Effector memory CD4-positive, alpha-beta T cell (primary cell): Measurements from ENCODE around the gene TUBA3C.
"Not testable (repeated sequence)": the region's sequence is repeated elsewhere in the genome, so short reads cannot be mapped to it uniquely, and the experiment has no call there.

Experiments
- DNase-seq, 3 donors: peaks; one replicate each; pipeline ENCODE4 v3.0.0-alpha.2; 2020
- H3K27ac ChIP-seq: 2 replicates; pipeline ENCODE4 v1.7.0; 2013; ENCODE audit warnings: mild to moderate bottlenecking, low read length, moderate library complexity; ENCODE audit not compliant: insufficient read depth, poor library complexity, severe bottlenecking
- H3K27me3 ChIP-seq: replicated peaks from 2 replicates; pipeline ENCODE4 v1.7.0; 2013; ENCODE audit warnings: mild to moderate bottlenecking, low read length; ENCODE audit not compliant: insufficient read depth, control insufficient read depth, poor library complexity, severe bottlenecking
- H3K36me3 ChIP-seq: 2 replicates; pipeline ENCODE4 v1.7.0; 2013; ENCODE audit warnings: mild to moderate bottlenecking, low read length, moderate library complexity; ENCODE audit not compliant: control insufficient read depth, insufficient read depth
- H3K4me1 ChIP-seq: 2 replicates; pipeline ENCODE4 v1.7.0; 2013; ENCODE audit warnings: low read length, mild to moderate bottlenecking; ENCODE audit not compliant: control insufficient read depth, insufficient read depth, poor library complexity, severe bottlenecking
- H3K4me3 ChIP-seq: 2 replicates; pipeline ENCODE4 v1.7.0; 2013; ENCODE audit warnings: low read length, low read depth, mild to moderate bottlenecking; ENCODE audit not compliant: insufficient read depth, poor library complexity, severe bottlenecking
- H3K9me3 ChIP-seq: 2 replicates; pipeline ENCODE4 v1.7.0; 2013; ENCODE audit warnings: mild to moderate bottlenecking, low read length, moderate library complexity; ENCODE audit not compliant: control insufficient read depth

The TUBA3C gene

DNA sequence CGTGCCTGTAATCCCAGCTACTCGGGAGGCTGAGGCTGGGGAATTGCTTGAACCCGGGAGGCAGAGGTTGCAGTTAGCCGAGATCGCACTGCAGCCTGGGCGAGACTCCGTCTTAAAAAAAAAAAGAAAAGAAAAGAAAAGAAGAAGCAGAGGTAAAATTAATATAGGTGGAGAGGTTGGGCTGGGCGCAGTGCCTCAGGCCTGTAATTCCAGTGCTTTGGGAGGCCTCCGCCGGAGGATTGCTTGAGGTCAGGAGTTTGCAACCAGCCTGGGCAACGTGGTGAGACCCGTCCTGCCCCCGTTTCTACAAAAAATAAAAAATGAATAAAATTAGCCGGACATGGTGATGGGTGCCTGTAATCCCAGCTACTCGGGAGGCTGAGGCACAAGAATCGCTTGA, 912 bp upstream of the TUBA3C start:
- Histone ChIP-seq H3K9me3 (no peaks in the 10 kb centered on the region), H3K4me1 (no peaks in the 10 kb centered on the region), H3K36me3 (no peaks in the 10 kb centered on the region), H3K4me3 (no peak overlapping the region), H3K27ac (no peak overlapping the region), H3K27me3 (no peaks in the 10 kb centered on the region)
- DNase-seq: no peak

DNA sequence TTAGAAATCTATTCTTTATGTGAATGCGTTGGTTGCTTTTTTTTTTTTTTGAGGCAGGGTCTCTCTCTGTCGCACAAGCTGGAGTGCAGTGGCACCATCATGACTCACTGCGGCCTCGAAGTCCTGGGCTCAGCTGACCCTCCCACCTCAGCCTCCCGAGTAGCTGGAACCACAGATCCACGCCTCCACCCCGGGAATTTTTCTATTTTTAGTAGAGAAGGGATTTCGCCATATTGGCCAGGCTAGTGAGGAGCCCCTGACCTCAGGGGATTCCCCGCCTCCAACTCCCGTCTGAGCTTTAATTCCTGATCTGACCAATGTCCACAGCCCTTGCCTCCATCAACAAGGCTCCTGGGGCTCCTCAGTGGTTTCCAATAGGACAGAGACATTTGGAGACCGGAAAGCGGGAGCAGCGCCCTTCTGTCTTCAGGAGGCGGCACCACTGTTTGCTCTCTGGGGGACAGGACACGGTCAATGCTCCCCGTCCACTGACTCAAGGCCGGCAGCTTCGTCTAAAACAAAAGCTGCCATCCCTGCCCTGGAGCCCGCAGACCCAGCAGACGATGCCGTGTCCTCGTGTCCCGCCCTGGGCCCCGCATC, 503 bp downstream of the TUBA3C start:
- Histone ChIP-seq H3K27me3 (no peaks in the 10 kb centered on the region), H3K27ac (no peak overlapping the region), H3K9me3 (no peaks in the 10 kb centered on the region), H3K4me3 (no peak overlapping the region), H3K36me3 (no peaks in the 10 kb centered on the region), H3K4me1 (no peaks in the 10 kb centered on the region)
- no peak for DNase-seq

DNA sequence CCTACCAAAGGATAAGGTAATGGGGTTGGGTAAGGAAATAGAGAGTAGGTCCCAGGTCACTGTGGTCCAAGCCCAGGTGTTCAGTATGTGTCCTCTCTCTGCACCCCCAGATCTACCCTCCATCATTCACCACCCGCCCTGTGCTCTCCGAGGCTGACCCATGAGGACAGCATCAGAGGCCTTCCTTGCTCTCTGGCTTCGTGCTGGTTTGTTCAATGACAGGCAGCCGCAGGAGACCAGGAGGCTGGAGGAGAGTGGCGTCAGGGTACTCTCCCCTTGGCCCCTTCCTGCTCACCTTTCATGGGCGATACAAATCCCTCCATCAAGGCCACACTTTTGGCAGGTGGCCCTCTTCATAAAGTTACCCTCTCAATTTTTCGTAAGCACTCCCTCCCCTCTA, 1.7 kb downstream of the TUBA3C start:
- no peak for DNase-seq
- no peaks in the 10 kb centered on the region for H3K27me3 ChIP-seq
- no peaks in the 10 kb centered on the region for H3K9me3 ChIP-seq
- no peak overlapping the region for H3K4me3 ChIP-seq
- H3K36me3 ChIP-seq: no peaks in the 10 kb centered on the region
- H3K4me1 ChIP-seq: no peaks in the 10 kb centered on the region
- no peak overlapping the region for H3K27ac ChIP-seq

DNA sequence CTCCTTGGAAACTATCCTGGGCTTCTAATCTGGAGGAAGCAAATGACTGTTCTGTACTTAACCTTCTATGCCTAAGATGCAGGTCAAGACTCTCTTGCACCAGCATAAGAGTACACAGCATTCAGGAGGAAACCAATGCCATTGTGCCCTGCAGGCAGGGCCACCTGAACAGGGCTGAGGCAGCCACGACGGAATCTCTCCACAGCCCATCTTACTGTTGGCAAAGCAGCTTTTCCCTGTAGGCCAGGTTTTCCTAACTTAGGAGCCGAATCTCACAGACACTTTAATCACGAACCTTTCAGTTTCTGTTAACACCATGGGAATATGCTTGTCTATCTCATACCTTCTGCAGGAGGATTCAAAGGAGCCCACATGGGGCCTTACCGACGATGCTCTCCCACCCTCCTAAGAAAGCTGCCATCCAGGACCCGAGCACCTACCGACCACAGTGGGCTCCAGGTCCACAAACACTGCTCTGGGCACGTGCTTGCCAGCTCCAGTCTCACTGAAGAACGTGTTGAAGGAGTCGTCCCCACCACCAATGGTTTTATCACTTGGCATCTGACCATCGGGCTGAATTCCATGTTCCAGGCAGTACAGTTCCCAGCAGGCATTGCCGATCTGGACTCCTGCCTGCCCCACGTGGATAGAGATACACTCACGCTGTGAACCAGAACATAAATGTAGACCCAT, 2.6 kb downstream of the TUBA3C start:
- Histone ChIP-seq H3K36me3 (no peaks in the 10 kb centered on the region), H3K4me3 (no peak overlapping the region), H3K27me3 (no peaks in the 10 kb centered on the region), H3K4me1 (no peaks in the 10 kb centered on the region), H3K27ac (no peak overlapping the region), H3K9me3 (no peaks in the 10 kb centered on the region)
- no peak for DNase-seq

DNA sequence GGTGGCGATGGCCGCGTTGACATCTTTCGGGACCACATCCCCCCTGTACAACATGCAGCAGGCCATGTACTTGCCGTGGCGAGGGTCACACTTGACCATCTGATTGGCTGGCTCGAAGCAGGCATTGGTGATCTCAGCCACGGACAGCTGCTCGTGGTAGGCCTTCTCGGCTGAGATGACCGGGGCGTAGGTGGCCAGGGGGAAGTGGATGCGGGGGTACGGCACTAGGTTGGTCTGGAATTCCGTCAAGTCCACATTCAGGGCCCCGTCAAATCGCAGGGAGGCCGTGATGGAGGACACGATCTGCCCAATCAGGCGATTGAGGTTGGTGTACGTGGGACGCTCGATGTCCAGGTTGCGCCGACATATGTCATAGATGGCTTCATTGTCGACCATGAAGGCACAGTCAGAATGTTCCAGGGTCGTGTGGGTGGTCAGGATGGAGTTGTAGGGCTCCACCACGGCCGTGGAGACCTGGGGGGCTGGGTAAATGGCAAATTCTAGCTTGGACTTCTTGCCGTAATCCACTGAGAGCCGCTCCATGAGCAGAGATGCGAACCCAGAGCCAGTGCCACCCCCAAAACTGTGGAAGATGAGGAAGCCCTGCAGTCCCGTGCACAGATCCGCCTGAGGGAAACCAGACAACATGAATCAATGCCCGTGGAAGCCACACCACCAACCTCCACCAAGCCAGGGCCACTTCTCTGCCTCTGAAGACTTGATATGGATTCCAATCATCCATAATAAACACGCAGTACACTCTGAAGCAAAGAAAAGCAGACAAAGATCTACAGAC, 4.4 kb downstream of the TUBA3C start:
- not testable (repeated sequence) for H3K36me3 ChIP-seq, H3K4me1 ChIP-seq, H3K9me3 ChIP-seq, H3K27ac ChIP-seq, DNase-seq, H3K4me3 ChIP-seq, H3K27me3 ChIP-seq

DNA sequence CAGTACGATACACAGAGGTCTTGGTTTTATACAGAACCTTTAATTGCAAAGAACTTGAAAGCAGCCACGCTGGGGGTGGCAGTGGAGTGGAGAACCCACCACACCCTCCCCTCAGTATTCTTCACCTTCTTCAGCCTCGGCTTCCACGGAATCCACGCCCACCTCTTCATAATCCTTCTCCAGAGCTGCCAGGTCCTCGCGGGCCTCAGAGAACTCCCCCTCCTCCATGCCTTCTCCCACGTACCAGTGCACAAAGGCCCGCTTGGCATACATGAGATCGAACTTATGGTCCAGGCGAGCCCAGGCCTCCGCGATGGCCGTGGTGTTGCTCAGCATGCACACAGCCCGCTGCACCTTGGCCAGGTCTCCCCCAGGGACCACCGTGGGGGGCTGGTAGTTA, 7.9 kb downstream of the TUBA3C start:
- no peak for DNase-seq
- H3K36me3 ChIP-seq: no peaks in the 10 kb centered on the region

DNA sequence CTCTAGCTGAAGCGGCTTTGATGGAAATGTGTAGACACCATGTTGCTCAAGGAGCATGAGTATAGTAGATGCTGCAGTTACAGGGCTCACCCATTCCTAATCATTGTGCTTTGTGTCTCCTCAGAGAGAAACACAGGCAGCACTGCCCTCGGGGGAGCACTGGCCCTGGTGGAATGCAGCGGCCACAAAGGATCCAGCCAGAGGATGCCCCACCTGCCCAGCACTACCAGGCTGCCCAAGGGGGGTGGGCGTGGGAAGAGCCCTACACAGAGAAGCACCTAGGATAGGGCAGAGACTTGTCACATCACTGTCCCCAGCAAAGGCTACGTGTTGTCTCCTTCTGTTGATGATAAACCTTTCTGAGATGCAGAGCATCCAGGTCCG, 9.0 kb downstream of the TUBA3C start:
- Histone ChIP-seq H3K27ac (no peak overlapping the region), H3K27me3 (no peaks in the 10 kb centered on the region), H3K4me1 (no peaks in the 10 kb centered on the region), H3K4me3 (no peak overlapping the region), H3K36me3 (no peaks in the 10 kb centered on the region), H3K9me3 (no peaks in the 10 kb centered on the region)
- DNase-seq: no peak

More for the DNA sequence above, 7.9 kb downstream of the TUBA3C start:
- H3K27ac ChIP-seq: no peak overlapping the region
- no peaks in the 10 kb centered on the region for H3K27me3 ChIP-seq
- no peak overlapping the region for H3K4me3 ChIP-seq
- no peaks in the 10 kb centered on the region for H3K4me1 ChIP-seq
- no peaks in the 10 kb centered on the region for H3K9me3 ChIP-seq

DNA sequence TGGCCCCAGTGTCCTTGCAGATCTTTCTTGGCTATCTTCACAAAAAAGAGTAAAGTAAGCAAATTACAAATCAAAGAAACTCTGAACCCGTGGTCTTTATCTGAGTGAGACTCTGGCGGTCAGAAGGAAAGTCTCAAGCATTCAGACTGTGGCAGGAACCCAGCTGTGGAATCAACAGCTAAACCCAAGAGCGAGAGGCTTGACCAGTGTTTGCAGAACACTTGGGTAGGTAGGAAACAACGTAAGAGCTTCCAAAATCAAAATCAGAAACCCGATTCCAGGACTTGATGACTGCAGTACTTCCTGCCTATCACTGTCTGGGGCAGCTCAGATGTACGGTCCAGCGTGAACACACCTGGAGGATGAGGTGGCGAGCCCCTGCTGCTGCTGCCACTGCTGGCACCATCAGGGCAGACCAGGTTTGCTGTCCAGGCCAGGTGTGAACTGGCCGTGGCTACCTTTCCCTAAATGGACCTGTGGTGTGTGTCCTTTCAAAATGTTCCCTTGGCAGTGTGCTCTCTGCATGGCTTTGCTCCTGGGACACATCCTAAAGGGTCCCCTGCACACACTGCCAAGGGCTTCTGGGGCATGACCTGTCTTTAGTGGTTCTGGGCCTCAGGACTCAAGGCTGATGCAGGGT, 9.5 kb downstream of the TUBA3C start:
- no peaks in the 10 kb centered on the region for H3K36me3 ChIP-seq
- no peaks in the 10 kb centered on the region for H3K9me3 ChIP-seq

DNA sequence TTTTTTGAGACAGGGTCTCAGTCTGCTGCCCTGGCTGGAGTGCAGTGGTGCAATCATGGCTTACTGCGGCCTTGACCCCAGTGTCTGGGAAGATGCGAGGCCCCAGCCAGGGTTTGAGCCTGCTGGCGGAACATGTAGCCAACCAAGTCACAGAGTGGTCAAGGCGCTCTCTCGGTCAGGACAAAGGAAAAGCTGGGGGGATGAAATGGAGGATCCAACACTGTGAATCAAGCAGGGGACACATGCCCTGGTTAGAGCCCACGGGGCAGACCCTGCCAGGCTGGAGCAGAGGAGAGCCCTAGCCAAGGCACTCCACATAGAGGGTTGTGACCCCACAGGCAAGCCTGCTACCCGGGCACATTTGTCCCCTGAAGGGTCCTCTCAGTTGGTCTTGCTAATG, 10.1 kb downstream of the TUBA3C start:
- H3K27ac ChIP-seq: no peak overlapping the region
- H3K4me1 ChIP-seq: no peaks in the 10 kb centered on the region
- H3K36me3 ChIP-seq: no peaks in the 10 kb centered on the region
- H3K9me3 ChIP-seq: no peaks in the 10 kb centered on the region
- H3K27me3 ChIP-seq: no peaks in the 10 kb centered on the region
- no peak for DNase-seq
- H3K4me3 ChIP-seq: no peak overlapping the region

More for the DNA sequence above, 9.5 kb downstream of the TUBA3C start:
- Histone ChIP-seq H3K27ac (no peak overlapping the region), H3K27me3 (no peaks in the 10 kb centered on the region), H3K4me3 (no peak overlapping the region), H3K4me1 (no peaks in the 10 kb centered on the region)
- DNase-seq: no peak

DNA sequence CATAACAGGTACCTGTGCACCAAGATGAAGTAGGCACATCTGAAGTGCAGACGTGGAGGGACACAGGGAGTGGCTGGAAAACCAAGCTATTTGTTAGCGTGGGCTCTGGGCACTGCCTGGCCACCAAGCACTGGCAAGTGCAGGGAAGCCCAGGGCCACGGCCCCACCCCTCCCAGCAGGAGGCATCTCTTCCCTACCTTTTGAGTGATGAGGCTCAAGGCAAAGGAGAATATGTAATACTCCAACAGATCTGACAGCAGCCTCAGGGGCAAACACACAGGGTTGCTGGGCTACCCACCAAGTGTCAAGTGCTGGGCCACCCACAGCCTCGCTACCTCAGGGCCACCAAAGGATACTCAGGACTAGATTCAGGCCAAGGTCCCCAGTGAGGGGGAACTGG, 11.6 kb downstream of the TUBA3C start:
- Histone ChIP-seq H3K27ac (no peak overlapping the region), H3K27me3 (no peaks in the 10 kb centered on the region), H3K9me3 (no peaks in the 10 kb centered on the region), H3K4me3 (no peak overlapping the region), H3K36me3 (no peaks in the 10 kb centered on the region), H3K4me1 (no peaks in the 10 kb centered on the region)
- DNase-seq: no peak
